SK-N-MC (cell line): ENCODE data around the gene DCLK2.

ENCODE experiments used
- EZH2 ChIP-seq: fragments of 200-600 bp; sonication (generic); IDR thresholded peaks from one replicate; pipeline ENCODE4 v1.6.1; 2017; ENCODE audit warnings: antibody characterized with exemption
- POLR2AphosphoS5 ChIP-seq: IDR thresholded peaks from 2 replicates; pipeline ENCODE4 v1.6.1; 2012; ENCODE audit warnings: mild to moderate bottlenecking, low read depth, low read length, borderline replicate concordance

- no peak for TF ChIP-seq POLR2AphosphoS5
- no peak for TF ChIP-seq EZH2
Measured at GRCh38 chr4:150251752-150252190, 173.5 kb downstream of the DCLK2 start.
